Mesothelial cell of epicardium (in vitro differentiated cells): Measurements from ENCODE around the gene PROCA1. TPM values are rescaled to one million over a fixed set of nuclear protein-coding genes. Genes with fewer than 3 reads are reported as not detected.
"Not testable (repeated sequence)": the region's sequence is repeated elsewhere in the genome, so short reads cannot be mapped to it uniquely, and the experiment has no call there.

Experiments
- DNase-seq, 2 experiments: peaks; one replicate each; pipeline ENCODE4 v3.0.0; 2021; ENCODE audit warnings: low spot score in 2 of 2; ENCODE audit not compliant: unreplicated experiment in 2 of 2
- H3K27ac Mint-ChIP-seq: 2 replicates; pipeline ENCODE4 v1.8.0; 2021; ENCODE audit warnings: mixed read lengths
- H3K27me3 Mint-ChIP-seq: 2 replicates; pipeline ENCODE4 v1.8.0; 2021; ENCODE audit warnings: low read depth, mixed read lengths
- H3K36me3 Mint-ChIP-seq: 2 replicates; pipeline ENCODE4 v1.8.0; 2021; ENCODE audit warnings: mixed read lengths
- H3K4me1 Mint-ChIP-seq: 2 replicates; pipeline ENCODE4 v1.8.0; 2021; ENCODE audit warnings: mixed read lengths
- H3K4me3 Mint-ChIP-seq: 2 replicates; pipeline ENCODE4 v1.8.0; 2021; ENCODE audit warnings: mild to moderate bottlenecking, moderate library complexity, mixed read lengths
- H3K9me3 Mint-ChIP-seq: 2 replicates; pipeline ENCODE4 v1.8.0; 2021; ENCODE audit warnings: mixed read lengths
- CTCF ChIP-seq: fragments of 200-600 bp; sonication (generic); IDR thresholded peaks from one replicate; pipeline ENCODE4 v1.5.0; 2021; ENCODE audit warnings: antibody characterized with exemption; ENCODE audit not compliant: unreplicated experiment
- total RNA-seq: library from RNA; stranded (reverse); gene quantifications from 3 replicates; pipeline ENCODE4 v1.2.1, GENCODE V29; 2021

PROCA1 gene
- total RNA-seq, 1 donor from 2014 or later: 11.7 TPM

GRCh38 chr17:28738680-28739384, 27.1 kb upstream of the PROCA1 start:
- Mint-ChIP-seq H3K9me3 (no peaks in the 10 kb centered on the region), H3K4me1 (peaks cover 9% of the 10 kb centered on the region), H3K36me3 (no peaks in the 10 kb centered on the region), H3K27me3 (no peaks in the 10 kb centered on the region), H3K27ac (no peak overlapping the region), H3K4me3 (no peak overlapping the region)
- DNase-seq: no peak
- TF ChIP-seq CTCF: no peak

- no peak for TF ChIP-seq CTCF
- Mint-ChIP-seq H3K4me1 (peaks cover 7% of the 10 kb centered on the region), H3K9me3 (no peaks in the 10 kb centered on the region), H3K27me3 (no peaks in the 10 kb centered on the region), H3K4me3 (no peak overlapping the region), H3K27ac (peak overlapping the region; percentile 59), H3K36me3 (no peaks in the 10 kb centered on the region)
- no peak for DNase-seq
Measured at GRCh38 chr17:28737770-28738679, 26.3 kb upstream of the PROCA1 start.

GRCh38 chr17:28737316-28737715, 25.6 kb upstream of the PROCA1 start:
- H3K27ac Mint-ChIP-seq: no peak overlapping the region
- no peak for DNase-seq
- no peak for TF ChIP-seq CTCF
- no peak overlapping the region for H3K4me3 Mint-ChIP-seq
- no peaks in the 10 kb centered on the region for H3K36me3 Mint-ChIP-seq
- H3K9me3 Mint-ChIP-seq: no peaks in the 10 kb centered on the region
- H3K4me1 Mint-ChIP-seq: peaks cover 6% of the 10 kb centered on the region
- no peaks in the 10 kb centered on the region for H3K27me3 Mint-ChIP-seq

GRCh38 chr17:28735913-28736769, 24.5 kb upstream of the PROCA1 start:
- H3K4me3 Mint-ChIP-seq, DNase-seq, H3K4me1 Mint-ChIP-seq, H3K36me3 Mint-ChIP-seq, H3K27ac Mint-ChIP-seq, H3K27me3 Mint-ChIP-seq, H3K9me3 Mint-ChIP-seq: not testable (repeated sequence)

GRCh38 chr17:28735242-28735722, 23.6 kb upstream of the PROCA1 start:
- H3K27me3 Mint-ChIP-seq: no peaks in the 10 kb centered on the region
- TF ChIP-seq CTCF: no peak
- peaks cover 6% of the 10 kb centered on the region for H3K4me1 Mint-ChIP-seq
- H3K36me3 Mint-ChIP-seq: no peaks in the 10 kb centered on the region
- H3K9me3 Mint-ChIP-seq: no peaks in the 10 kb centered on the region
- DNase-seq: no peak
- no peak overlapping the region for H3K27ac Mint-ChIP-seq
- H3K4me3 Mint-ChIP-seq: no peak overlapping the region
